SW480 (cell line): ENCODE data around the gene MIPEP.
"Not testable (repeated sequence)": the region's sequence is repeated elsewhere in the genome, so short reads cannot be mapped to it uniquely, and the experiment has no call there.

Experiments used
- DNase-seq: peaks from one replicate; pipeline ENCODE4 v3.0.0-alpha.2; 2016; ENCODE audit warnings: low spot score

Gene MIPEP

GRCh38 chr13:23776698-23777574 is 112.3 kb downstream of the MIPEP start:
- DNase-seq, result no peak

- DNase-seq, result no peak
Measured at GRCh38 chr13:23772717-23773116, 116.5 kb downstream of the MIPEP start.

GRCh38 chr13:23771956-23772355 is 117.2 kb downstream of the MIPEP start:
- DNase-seq, result no peak

- no peak for DNase-seq
Measured at GRCh38 chr13:23771552-23771951, 117.6 kb downstream of the MIPEP start.

- DNase-seq, result no peak
Measured at GRCh38 chr13:23770973-23771372, 118.2 kb downstream of the MIPEP start.

- DNase-seq, result no peak
Measured at GRCh38 chr13:23770428-23770827, 118.8 kb downstream of the MIPEP start.

GRCh38 chr13:23769401-23769800 is 119.8 kb downstream of the MIPEP start:
- DNase-seq, result no peak

- DNase-seq, result no peak
Measured at GRCh38 chr13:23767838-23768237, 121.4 kb downstream of the MIPEP start.

- no peak for DNase-seq
Measured at GRCh38 chr13:23766939-23767338, 122.3 kb downstream of the MIPEP start.

GRCh38 chr13:23766283-23766682 is 122.9 kb downstream of the MIPEP start:
- no peak for DNase-seq

- no peak for DNase-seq
Measured at GRCh38 chr13:23765531-23765930, 123.7 kb downstream of the MIPEP start.

GRCh38 chr13:23763318-23763717 is 125.9 kb downstream of the MIPEP start:
- no peak for DNase-seq

- not testable (repeated sequence) for DNase-seq
Measured at GRCh38 chr13:23761760-23762159, 127.4 kb downstream of the MIPEP start.

- DNase-seq, result no peak
Measured at GRCh38 chr13:23760000-23760399, 129.2 kb downstream of the MIPEP start.

GRCh38 chr13:23758798-23759527 is 130.2 kb downstream of the MIPEP start:
- DNase-seq, result no peak

GRCh38 chr13:23754997-23755396 is 134.2 kb downstream of the MIPEP start:
- DNase-seq, result no peak

GRCh38 chr13:23754506-23754905 is 134.7 kb downstream of the MIPEP start:
- DNase-seq, result no peak

GRCh38 chr13:23753458-23753857 is 135.7 kb downstream of the MIPEP start:
- peak; percentile 41 for DNase-seq

GRCh38 chr13:23752111-23753001 is 136.8 kb downstream of the MIPEP start:
- DNase-seq, result no peak

GRCh38 chr13:23751195-23751594 is 138.0 kb downstream of the MIPEP start:
- DNase-seq, result no peak

- DNase-seq, result no peak
Measured at GRCh38 chr13:23750383-23751121, 138.6 kb downstream of the MIPEP start.
